Fibroblast of peridontal ligament (primary cell): Measurements from ENCODE around the gene CHRNB1.
A peak's percentile ranks its signal among the peaks of the same experiment; 100 is the strongest.
"Not testable (repeated sequence)": the region's sequence is repeated elsewhere in the genome, so short reads cannot be mapped to it uniquely, and the experiment has no call there.

Experiments used
- DNase-seq: peaks from one replicate; pipeline ENCODE4 v3.0.0-alpha.2; 2010; ENCODE audit errors: extremely low read depth

Gene CHRNB1

GRCh38 chr17:7467498-7467897 is 22.6 kb downstream of the CHRNB1 start:
- no peak for DNase-seq

- DNase-seq: no peak
Observed at GRCh38 chr17:7468290-7468689, 23.4 kb downstream of the CHRNB1 start.

GRCh38 chr17:7468804-7469389 is 24.0 kb downstream of the CHRNB1 start:
- DNase-seq: no peak

- DNase-seq: not testable (repeated sequence)
Observed at GRCh38 chr17:7469843-7470242, 25.0 kb downstream of the CHRNB1 start.

GRCh38 chr17:7470457-7470973 is 25.7 kb downstream of the CHRNB1 start:
- DNase-seq: not testable (repeated sequence)

- no peak for DNase-seq
Observed at GRCh38 chr17:7471729-7472128, 26.9 kb downstream of the CHRNB1 start.

- not testable (repeated sequence) for DNase-seq
Observed at GRCh38 chr17:7474767-7475166, 29.9 kb downstream of the CHRNB1 start.

GRCh38 chr17:7475764-7476422 is 31.0 kb downstream of the CHRNB1 start:
- no peak for DNase-seq

GRCh38 chr17:7476494-7476893 is 31.6 kb downstream of the CHRNB1 start:
- DNase-seq: no peak

GRCh38 chr17:7476951-7477350 is 32.1 kb downstream of the CHRNB1 start:
- no peak for DNase-seq

- peak; percentile 93 for DNase-seq
Observed at GRCh38 chr17:7477392-7478275, 32.8 kb downstream of the CHRNB1 start.

- peak; percentile 40 for DNase-seq
Observed at GRCh38 chr17:7478276-7479212, 33.7 kb downstream of the CHRNB1 start.

- peak; percentile 28 for DNase-seq
Observed at GRCh38 chr17:7479213-7480088, 34.6 kb downstream of the CHRNB1 start, which contains the start of gene ZBTB4. ZBTB4 (minus strand) TSS chr17:7479631; CDS start chr17:7466801, 12,830 bp downstream.

- DNase-seq: no peak
Observed at GRCh38 chr17:7480089-7480384, 35.2 kb downstream of the CHRNB1 start.

- DNase-seq: not testable (repeated sequence)
Observed at GRCh38 chr17:7481275-7481674, 36.4 kb downstream of the CHRNB1 start, which contains the start of gene SLC35G6. SLC35G6 (plus strand) TSS chr17:7481446; CDS start chr17:7481517, 71 bp downstream.

- DNase-seq: not testable (repeated sequence)
Observed at GRCh38 chr17:7481842-7482741, 37.2 kb downstream of the CHRNB1 start.

GRCh38 chr17:7482742-7483088 is 37.9 kb downstream of the CHRNB1 start:
- DNase-seq: not testable (repeated sequence)

GRCh38 chr17:7483255-7484066 is 38.6 kb downstream of the CHRNB1 start:
- DNase-seq: peak; percentile 95
